GM19035 (cell line): ENCODE data around the gene OR8H1.

Experiments
- ATAC-seq: cut with Tn5 transposase; IDR thresholded peaks from one replicate; pipeline ENCODE4 v1.9.1; 2021; ENCODE audit not compliant: unreplicated experiment

OR8H1 gene, protein sequence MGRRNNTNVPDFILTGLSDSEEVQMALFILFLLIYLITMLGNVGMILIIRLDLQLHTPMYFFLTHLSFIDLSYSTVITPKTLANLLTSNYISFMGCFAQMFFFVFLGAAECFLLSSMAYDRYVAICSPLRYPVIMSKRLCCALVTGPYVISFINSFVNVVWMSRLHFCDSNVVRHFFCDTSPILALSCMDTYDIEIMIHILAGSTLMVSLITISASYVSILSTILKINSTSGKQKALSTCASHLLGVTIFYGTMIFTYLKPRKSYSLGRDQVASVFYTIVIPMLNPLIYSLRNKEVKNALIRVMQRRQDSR

DNA sequence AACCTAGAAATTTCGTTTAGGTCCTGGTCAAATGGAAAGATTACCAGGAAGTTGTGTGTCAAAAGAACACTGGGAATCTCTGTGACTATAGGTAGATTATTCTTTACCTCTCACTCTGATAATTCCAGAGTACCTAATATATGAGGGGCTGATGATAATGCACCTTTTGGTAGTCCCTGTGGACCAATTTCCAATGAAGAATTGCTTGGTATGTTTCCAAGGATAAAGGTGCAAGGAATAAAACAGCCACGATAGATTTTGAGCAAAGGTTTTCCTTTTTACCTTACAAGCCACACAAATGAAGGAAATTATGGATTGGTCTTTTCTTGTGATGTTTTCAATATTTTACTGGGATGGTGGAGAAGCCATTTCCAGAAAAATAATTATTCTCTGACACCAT is at the start of gene OR8H1:
OR8H1 (minus strand) TSS at position 101 of the 400 bp plus-strand sequence. CDS start 1,192 bp downstream, outside the sequence.
- no peak for ATAC-seq

DNA sequence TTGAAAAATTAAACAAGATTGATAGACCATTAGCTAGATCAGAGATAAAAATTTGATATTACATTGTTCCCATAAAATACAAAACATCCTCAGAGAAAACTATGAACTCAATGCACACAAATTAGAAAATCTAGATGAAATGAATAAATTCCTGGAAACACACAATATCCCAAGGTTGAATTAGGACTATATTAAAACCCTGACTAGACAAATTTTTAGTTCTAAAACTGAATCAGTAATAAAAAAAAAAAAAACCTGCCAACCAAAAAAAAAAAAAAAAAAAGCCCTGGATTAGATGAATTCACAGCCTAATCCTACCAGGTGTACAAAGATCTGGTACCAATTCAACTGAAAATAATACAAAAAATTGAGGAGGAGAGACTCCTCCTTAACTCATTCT is 48.2 kb upstream of the OR8H1 start:
- no peak for ATAC-seq

GRCh38 chr11:56333156-56333555 is 41.1 kb upstream of the OR8H1 start:
- no peak for ATAC-seq

GRCh38 chr11:56331861-56332491 is 39.9 kb upstream of the OR8H1 start:
- ATAC-seq: no peak

DNA sequence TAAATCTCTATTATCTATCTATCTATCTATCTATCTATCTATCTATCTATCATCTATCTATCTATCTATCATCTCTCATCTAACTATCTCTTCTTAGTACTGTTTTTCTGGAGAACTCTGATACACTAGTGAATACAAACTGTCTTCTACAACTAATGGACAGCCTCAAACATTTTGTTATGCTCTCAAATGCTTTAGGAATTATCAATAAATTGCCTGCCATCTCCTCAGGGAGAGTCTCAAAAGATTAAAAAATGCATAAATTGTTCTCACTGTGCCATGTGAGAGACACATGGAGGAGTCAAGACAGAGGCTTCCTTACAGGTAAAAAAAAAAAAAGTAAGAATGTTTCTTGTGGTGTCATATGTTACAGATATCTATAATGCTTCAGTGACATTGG is 22.8 kb upstream of the OR8H1 start, which contains the start of gene OR8K3:
OR8K3 (plus strand) TSS at position 301 of the 400 bp plus-strand sequence. CDS start 3,163 bp downstream, outside the sequence.
- ATAC-seq: no peak

GRCh38 chr11:56307836-56308235 is 15.8 kb upstream of the OR8H1 start:
- no peak for ATAC-seq

GRCh38 chr11:56296898-56297297 is 4.8 kb upstream of the OR8H1 start:
- no peak for ATAC-seq

DNA sequence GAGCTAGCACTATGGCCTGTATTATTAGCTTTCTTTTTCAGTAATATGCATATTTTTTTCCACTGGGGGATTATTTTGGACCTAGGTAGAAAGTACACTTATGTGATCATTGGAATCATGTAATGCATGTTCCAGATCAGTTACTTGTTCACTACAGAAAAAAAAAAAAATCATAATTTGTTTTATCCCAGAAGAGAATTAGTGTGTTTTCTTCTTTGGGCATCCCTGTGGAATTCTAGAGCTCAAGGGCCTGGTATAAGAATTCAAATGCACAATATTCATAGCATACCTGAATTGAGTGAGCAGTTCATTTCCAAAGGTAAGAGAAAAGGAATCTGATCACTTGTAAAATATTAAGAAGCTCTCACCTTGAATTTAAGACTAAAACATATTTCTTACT is 18.2 kb downstream of the OR8H1 start, which contains the start of gene OR5T1:
OR5T1 (plus strand) TSS at position 301 of the 400 bp plus-strand sequence. CDS start 1,485 bp downstream, outside the sequence.
- no peak for ATAC-seq

- no peak for ATAC-seq
Measured at GRCh38 chr11:56271092-56271491, 21.0 kb downstream of the OR8H1 start.

DNA sequence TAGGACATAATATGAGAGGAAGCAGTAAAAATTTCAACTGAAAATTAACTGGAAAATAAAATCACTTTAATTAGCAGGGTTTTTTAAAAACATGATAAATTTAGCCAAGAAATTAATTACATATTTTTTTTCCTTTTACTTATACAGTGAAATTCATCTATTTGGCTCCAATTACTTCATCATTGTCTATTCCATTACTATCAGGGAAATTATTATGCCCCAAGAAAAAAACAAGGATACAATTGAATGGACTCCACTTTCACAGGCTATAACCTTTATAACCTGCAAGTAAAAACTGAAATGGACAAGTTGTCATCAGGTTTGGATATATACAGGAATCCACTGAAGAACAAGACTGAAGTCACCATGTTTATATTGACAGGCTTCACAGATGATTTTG is 40.1 kb downstream of the OR8H1 start, which contains the start of gene OR5T3:
OR5T3 (plus strand) TSS at position 301 of the 400 bp plus-strand sequence; CDS start at position 301, 0 bp downstream.
- ATAC-seq: no peak
